NCI-H146 treated with DMSO at 0.1 percent for 48 hours (cell line): Measurements from ENCODE around the gene FAM210A.

Source experiments
- DNase-seq: peaks from one replicate; lab custom pipeline; 2025; ENCODE audit not compliant: unreplicated experiment; lab: John Stamatoyannopoulos, UW

The FAM210A gene

GRCh38 chr18:13649397-13650390 lies 76.7 kb downstream of the FAM210A start:
- DNase-seq: no peak

GRCh38 chr18:13647761-13648160 lies 78.6 kb downstream of the FAM210A start:
- DNase-seq: no peak

GRCh38 chr18:13646633-13647032 lies 79.7 kb downstream of the FAM210A start:
- no peak for DNase-seq

- DNase-seq: no peak
Observed at GRCh38 chr18:13645093-13645492, 81.3 kb downstream of the FAM210A start.

- DNase-seq: no peak
Observed at GRCh38 chr18:13643261-13643751, 83.1 kb downstream of the FAM210A start.

- DNase-seq: no peak
Observed at GRCh38 chr18:13642440-13642827, 83.9 kb downstream of the FAM210A start.

GRCh38 chr18:13641551-13642439 lies 84.6 kb downstream of the FAM210A start:
- DNase-seq: no peak

DNA sequence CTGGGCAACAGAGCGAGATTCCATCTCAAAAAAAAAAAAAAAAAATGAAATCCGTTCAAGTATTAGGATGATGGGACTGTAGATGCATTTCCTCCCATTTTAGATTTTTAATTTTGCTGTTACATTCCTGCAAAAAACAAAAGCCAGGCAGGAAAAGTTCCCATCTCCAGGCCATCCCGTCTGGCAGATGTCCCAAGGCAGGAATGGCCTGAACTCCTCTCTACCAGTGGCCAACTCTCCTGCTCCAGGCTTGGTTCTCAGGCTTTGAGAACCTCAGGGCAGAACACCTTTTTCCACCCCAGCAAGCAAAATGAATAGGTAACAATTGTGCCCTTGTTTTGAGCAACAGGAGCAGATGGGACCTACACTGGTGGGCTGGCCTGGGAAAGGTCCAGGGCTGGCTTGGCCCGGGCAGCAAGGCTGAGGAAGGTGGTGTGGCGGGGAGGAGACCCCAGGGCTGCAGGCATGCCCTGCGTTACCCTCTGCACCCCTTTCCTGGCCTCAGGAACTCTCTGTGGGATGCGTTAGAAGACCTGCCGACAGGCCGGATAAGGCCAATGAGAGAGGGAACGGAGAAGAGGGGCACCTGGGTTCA lies 86.0 kb downstream of the FAM210A start:
- DNase-seq: no peak

GRCh38 chr18:13638719-13639595 lies 87.4 kb downstream of the FAM210A start:
- no peak for DNase-seq

- no peak for DNase-seq
Observed at GRCh38 chr18:13635046-13635445, 91.3 kb downstream of the FAM210A start.

GRCh38 chr18:13633700-13634099 lies 92.7 kb downstream of the FAM210A start:
- DNase-seq: no peak

- DNase-seq: no peak
Observed at GRCh38 chr18:13630716-13631268, 95.6 kb downstream of the FAM210A start.

GRCh38 chr18:13629841-13630715 lies 96.3 kb downstream of the FAM210A start:
- DNase-seq: peak; percentile 40

GRCh38 chr18:13628211-13628610 lies 98.1 kb downstream of the FAM210A start:
- no peak for DNase-seq

DNA sequence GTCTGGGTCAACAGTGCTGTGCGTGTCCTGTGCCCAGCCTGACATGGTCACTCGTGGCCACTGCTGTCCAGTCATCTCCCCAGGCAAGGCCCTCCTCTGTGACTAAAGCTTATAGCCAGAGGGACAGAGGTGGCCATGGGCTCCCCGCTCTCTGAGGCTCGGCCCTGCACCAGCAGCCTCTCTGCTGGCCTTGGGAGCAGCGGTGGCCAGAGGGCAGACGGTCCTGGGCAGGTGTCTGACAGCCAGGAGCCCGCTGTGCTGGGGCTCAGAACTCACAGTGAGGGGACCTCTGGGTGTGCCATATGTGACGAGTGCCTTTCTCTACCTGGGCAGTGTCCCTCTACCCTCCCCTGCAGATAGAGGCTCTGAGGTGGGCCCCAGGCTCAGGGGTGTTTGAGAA lies 98.7 kb downstream of the FAM210A start:
- DNase-seq: no peak

DNA sequence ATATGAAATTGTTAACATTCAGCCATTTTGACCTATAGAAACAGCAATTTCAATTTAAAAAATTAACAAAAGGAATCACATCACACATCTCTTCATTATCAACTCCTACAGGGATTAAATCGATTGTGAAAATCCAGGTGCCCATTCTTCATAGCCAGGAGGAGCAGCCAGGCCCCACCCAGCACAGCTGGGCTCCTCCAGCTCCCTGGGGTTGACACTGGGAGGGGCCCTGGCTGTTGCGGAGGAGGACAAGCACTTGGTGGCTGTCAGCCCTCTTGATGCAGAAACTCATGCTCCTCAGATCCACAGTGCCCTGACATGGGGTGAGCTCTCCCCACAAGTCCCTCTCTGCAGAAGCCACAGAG lies 99.8 kb downstream of the FAM210A start:
- peak; percentile 18 for DNase-seq

DNA sequence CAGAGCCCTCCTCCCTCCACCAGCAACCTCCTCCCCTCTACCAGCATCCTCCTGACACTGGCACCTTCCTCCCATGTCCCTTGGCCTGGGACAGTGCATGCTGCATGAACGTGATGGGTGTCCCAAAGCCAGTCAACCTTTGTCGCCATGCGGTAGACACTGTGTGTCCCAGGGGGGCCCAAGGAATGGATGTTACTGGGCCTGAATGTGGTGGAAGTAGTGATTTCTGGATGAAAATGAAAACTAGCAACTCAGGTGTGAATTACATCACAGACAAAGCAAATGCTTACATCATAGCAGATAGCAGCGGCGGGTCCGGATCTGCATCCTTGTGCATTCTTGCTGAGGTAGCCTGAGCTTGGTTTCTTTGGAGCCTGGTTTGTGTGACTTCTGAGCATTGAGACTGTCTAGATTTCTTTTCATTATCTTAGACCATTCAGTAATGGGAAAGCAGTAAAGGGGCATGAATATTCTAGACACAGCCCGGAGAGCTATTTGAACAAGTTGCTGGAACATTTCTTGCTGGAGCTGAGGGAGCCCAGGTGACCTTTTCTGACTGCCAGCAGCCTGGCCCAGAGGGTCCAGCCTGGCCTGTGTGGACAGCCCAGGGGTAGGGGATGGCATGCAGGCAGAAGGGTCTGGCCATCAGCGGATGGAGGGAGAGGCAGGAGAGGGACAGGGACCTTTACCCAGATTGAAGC lies 100.4 kb downstream of the FAM210A start:
- DNase-seq: no peak

GRCh38 chr18:13625355-13625754 lies 101.0 kb downstream of the FAM210A start:
- no peak for DNase-seq
